Measurements from ENCODE around the gene SHCBP1L. TPM values are rescaled to one million over a fixed set of nuclear protein-coding genes. Genes with fewer than 3 reads are reported as not detected.
A peak's percentile ranks its signal among the peaks of the same experiment; 100 is the strongest.

SHCBP1L gene
- polyA plus RNA-seq (2013, experiment 1 of 2; ENCODE audit: insufficient read length): not detected
- polyA plus RNA-seq (2013, experiment 2 of 2; ENCODE audit: insufficient read length): not detected

DNA sequence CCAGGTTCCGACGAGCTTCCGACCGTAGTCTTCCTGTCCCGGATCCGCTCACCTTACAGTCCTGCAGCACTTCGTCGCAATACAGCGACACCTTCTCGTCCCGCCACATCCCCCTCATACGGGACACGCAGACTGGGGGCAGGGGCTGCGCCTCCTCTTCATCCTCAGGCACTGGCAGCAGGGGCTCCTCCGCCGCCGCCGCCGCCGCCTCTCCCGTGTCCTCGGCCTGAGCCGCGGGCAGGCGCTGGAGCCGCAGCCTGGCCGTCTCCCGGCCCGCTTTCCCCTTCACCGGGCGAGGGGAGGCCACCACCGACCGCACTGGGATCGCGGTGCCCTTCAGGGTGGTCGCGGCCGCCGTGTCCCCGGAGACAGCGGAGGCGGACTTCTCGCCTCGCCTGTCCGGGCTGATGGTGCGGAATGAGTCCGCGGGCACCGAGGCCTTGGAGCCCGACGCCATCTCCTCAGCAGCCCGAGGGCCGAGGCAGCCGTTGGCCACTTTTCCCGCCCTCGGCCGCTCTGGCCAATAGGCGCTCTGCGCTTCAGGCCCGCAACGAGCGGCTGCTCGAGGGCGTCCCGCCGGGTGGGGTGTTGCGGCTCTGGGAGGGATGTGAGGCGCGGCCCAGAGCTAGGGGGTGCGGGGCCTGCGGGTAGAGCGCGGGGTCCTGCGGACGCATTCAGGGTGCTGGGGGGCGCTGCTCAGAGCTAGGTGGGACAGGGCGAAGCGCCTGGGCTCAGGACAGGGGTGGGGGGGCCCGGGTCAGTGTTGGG is at the start of gene SHCBP1L:
TSS of gene SHCBP1L (minus strand) at position 490 of the 768 bp plus-strand sequence. CDS start at position 457, 33 bp downstream.
- DNase-seq: no peak

DNA sequence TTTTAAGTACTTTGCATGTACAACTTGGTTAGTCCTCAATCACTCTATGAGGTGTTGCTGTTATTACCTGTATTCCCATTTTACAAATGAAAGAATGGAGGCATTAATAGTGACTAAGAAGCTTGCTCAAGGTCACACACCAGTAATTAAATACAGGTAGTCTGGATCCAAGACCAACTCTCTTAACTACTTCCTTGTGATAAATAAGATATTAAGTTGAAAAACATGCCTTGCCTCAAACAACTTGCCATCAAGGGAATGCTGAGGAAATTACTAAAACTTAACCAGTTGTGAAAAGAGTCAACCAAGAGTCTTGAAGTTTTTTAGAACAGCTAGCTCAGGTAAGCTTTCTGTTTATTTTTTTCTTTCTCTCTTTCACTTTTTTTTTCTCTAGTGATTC is 49.3 kb upstream of the SHCBP1L start:
- no peak for DNase-seq

DNA sequence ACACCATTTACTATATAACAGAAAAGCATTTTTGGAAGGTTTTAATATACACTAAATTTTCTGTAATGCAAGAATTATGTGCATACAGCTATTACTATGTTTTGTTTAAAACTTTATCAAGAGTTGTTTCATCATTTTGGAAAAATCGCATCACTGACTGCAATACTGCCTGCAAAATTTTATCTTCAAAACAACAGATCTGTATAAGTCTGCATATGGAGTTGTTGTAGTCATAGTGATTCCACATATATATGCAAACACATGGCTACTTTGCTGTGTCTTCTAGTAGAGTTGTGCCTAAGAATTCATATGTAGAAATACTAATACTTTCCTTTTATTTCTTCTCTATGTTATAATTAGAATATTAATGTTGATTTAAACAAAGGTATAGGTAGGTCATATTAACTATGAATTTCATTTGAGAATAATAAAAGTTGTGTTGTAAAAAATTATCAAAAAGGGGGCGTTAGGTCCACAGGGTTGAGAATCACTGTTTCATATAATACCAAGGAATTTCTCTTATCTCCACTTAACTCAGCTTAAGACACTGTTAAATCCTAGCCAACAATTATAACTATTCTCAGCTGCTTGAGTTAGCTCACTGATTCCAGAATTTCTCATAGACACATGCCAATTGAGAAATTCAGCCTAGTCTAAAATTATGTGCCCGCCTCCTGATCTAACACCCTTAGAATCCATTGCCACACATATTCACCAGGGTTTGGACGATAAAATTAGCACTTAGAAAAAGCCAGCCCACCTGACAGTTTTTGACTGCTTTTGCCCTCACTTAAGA is 47.4 kb upstream of the SHCBP1L start:
- no peak for DNase-seq

DNA sequence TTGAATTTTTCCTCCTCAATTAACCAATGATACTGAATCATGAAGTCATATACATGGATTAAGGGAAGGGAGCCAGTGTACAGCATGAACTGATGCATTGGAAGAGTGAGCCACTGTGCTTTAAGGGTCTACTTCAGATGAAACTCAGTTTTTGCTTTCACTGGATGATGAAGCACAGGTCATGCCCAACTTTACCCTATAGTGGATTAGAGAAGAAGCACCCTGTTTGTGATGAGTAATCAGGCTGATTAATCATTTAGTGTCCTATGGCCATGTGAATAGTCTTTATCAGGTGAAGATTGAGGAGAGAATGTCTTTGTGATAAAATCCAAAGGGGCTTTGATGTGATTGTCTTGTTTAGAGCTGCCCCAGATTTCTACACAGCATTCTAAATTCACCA is 45.5 kb upstream of the SHCBP1L start:
- DNase-seq: no peak

DNA sequence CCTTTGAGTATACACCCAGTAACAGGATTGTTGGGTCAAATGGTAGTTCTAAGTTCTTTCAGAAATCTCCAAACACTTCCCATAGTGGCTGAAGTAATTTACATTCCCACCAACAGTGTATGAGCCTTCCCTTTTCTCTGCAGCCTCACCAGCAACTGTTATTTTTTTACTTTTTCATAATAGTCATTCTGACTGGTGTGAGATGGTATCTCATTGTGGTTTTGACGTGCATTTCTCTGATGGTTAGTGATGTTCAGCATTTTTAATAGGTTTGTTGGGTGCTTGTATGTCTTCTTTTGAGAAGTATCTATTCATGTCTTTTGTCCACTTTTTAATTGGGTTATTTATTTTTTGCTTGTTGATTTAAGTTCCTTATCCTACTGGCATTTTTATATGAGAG is 43.9 kb upstream of the SHCBP1L start:
- peak; percentile 54 for DNase-seq

DNA sequence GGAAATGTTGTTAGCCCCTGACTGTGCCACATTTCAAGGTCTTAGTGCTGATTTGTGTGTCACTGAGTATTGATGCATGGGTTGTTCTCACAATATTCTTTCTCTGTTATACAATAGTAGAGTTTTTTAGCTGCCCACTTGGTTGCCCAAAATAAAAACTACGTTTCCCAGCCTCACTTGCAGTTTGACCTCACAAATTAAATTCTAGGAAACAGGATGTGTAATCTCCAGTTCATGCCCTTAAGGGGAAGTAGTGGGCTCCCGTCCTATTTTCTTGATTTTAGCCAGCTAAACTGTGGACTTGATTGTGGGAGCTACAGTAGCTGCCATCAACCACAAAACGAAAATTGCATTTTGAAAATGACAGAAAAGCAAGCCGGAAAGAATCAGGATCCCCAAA is 42.9 kb upstream of the SHCBP1L start:
- no peak for DNase-seq

DNA sequence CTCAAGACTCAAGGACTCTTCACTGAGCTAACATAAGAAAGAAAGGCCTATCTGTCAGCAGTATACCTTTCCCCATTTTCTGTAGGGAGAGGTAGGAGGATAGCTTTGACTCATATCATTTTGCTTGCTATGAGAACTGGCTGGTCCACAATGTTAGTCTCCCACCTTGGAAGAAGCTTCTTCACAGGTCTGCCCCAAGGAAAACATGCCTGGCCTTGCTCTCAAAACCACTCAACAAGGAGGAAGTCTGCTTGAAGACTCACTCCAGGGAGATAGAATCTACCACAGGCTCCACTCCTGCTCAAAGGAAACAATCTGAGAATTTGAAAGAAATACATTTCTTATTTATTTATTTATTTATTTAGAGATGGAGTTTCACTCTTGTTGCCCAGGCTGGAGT is 40.8 kb upstream of the SHCBP1L start:
- no peak for DNase-seq

DNA sequence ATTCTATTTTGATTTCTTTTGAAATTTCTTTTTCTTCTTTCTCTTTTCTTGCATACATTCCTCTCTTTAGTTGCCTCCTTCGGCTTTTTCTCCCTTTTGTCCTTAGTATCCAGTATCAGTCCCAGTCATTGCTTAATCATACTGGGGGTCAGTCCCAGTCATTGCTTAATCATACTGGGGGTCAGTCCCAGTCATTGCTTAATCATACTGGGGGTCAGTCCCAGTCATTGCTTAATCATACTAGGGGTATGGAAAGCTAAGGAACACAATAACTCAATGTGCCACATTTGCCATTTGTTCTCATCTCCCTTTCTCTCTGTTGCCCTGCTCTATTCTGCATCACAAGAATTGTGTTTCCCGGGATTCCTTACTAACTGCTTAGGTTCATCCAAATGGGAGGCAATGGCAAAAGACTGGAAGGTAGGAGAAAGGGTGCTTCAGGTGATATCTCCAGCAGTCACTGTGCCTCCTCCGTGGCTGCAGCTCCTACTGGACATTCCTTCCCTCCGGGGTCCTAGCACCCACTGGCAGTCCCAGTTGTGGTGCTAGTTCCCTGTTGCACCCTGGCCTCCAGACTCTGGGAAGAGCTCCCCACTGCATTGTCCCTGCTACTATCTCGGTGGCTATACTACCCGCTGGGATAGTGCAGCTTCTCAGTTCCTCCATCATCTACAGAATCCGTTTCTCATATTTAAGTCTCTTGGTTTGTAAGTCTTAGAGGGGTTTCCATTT is 37.6 kb upstream of the SHCBP1L start:
- peak; percentile 14 for DNase-seq

DNA sequence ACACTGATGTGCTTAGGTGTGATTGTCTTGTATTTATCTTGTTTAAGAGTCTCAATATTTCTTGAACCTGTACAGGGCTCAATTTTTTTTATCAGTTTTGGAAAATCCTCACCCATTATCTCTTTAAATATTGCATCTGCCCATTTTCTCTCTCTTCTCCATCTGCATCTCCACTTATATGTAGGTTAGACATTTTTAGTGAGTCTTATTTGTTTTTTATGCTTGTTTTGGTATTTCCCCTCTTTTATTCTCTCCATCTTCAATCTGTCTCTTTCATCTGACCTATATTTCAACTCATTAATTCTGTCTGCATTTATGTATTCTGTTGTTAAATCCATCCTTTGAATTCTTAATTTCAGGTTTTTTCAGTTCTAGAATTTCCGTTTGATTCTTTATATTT is 32.9 kb upstream of the SHCBP1L start:
- DNase-seq: no peak

DNA sequence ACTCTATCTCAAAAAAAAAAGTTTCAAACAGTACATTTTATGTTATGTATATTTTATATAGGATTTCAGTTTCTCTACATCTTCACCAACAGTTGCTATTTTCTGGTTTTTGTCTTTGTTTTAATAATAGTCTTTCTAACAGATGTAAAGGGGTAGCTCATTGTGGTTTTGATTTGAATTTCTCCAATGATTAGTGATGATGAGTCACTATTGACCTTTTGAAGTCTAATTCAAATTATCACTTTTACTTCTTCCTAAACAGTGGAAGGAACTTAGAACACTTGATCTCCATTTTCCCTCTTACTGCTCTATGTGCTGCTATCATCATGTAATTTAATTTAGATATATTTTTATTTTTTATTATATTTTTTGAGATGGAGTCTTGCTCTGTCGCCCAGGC is 31.7 kb upstream of the SHCBP1L start:
- DNase-seq: no peak

DNA sequence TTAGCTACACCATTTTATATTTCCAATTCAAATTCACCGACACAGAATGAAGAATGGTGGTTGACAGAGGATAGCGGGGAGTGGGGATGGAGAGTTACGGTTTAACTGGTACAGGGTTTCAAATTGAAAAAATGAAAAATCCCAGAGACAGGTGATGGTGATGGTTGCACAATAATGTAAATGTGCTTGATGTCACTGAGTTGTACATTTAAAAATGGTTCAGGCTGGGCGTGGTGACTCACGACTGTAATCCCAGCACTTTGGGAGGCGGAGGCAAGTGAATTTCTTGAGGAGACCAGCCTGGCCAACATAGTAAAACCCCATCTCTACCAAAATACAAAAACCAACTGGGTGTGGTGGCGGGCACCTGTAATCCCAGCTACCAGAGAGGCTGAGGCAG is 31.2 kb upstream of the SHCBP1L start:
- no peak for DNase-seq

DNA sequence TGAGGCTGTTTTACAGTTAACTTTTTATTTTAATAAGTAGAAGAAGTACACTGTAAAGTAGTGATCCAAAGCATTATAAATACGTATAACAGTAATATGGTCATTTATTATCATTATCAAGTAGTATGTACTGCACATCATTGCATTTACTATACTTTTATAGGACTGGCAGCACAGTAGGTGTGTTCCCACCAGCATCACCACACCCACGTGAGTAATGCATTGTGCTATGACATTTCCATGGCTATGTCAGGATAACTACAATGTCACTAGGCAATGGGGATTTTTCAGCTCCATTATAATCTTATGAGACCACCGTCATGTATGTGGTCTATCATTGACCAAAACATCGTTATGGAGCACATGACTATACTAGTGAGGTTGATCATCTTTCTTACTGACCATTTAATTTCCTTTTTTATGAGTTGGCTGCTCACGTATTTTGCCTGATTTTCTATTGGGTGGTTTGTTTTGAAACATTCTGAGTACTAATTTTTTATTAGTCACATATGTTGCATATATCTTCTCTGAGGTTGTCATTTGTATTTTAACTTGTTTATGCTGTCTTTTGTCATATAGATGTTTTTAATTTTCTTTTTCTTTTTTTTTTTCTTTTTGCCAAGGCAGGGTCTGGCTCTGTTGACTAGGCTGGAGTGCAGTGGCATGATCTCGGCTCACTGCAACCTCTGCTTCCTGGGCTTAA is 25.3 kb upstream of the SHCBP1L start:
- DNase-seq: peak; percentile 20

DNA sequence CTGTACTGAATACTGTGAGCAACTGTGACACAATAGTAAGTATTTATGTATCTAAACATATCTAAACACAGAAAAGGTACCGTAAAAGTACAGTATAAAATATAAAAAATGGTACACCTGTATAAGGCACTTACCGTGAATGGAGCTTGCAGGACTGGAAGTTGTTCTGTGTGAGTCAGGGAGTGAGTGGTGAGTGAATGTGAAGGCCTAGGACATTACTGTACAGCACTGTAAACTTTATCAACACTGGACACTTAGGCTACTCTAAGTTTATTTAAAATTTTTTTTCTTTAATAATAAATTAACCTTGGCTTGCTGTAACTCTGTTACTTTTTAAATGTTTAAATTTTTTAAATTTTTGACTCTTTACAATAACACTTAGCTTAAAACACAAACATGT is 24.5 kb upstream of the SHCBP1L start:
- DNase-seq: peak; percentile 11

DNA sequence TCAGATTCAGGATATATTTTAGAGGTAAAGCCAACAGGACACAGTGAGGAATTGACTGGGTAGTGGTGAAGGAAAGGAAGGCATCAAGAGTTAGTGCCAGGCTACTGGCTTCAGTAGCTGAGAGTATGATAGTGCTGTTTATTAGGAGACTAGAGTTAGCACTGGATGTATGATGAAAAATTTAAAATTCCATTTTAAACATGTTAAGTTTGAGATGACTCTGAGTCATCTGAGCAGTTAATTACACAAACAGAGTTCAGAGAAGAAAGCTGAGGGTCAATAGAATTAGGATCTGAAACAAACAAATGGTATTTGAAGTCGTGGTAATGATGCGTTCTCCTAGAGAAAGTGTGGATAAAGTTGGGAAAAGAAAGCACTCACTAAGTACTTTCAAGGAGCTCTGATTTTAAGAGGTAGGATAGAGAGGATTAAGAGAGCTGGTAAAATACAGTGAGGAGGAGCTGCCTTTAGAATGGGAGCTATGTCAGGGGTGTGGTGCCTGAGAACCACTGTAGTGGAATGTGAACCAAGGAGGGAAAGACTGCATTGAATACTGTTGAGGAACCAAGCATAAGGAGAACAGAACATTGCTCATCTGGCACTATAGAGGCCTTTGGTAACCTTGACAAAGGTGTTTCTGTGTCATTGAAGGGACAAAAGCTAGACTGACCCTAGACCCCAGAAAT is 21.7 kb upstream of the SHCBP1L start:
- DNase-seq: peak; percentile 49

DNA sequence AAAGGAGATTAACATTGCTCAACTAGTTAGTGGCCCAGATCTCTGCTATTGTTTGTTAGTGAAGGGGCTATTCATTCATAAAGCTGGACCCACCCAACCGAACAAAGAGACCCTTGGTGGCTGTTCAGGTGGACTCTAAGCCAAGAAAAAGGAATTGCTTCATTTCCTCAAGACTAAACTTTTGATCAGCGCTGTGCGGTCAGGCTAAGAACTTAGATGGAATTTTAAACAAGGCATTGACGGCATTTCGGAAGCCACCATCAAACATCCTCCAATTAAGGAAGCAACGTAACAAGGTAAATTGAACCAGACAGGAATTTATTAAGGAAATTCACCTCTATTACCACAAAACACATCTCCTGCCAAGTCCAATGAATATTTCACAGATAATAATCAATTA is 19.9 kb upstream of the SHCBP1L start:
- DNase-seq: no peak

DNA sequence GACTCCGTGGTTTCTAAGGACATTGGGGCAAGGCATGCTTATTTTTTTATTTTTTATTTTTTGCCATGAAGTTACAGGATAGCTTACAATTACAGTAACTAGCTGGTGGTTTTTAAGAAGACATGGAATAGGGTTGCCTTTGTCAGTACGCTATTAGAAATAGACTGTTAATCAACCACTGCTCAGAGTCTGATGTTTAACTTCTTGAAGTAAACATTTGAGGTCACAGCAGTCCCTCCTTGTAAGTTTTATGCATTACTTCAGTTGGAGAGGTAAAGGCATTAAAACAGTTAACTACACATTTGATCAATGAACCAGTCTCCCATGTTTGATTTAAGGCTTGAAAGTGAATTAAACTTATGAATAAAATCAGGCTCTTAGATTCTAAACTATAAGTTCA is 19.3 kb upstream of the SHCBP1L start:
- DNase-seq: no peak

DNA sequence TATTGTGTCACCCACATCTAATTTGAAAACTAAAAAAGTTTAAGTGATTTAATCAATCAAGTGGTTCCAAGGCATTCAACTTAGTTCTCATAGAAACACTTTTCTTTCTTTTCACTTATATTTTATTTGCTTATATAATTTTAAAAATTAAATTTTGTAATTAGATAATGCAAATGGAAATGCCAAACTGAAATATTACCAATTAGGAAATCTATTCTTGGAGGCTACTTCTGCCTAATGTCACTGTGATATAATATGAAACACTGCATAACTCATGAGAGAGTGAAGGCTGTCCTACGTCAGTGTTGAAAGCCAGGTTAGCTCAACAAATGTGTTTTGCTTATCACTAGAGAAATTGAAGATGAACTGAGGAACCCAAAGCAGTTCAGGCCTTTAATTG is 18.3 kb upstream of the SHCBP1L start:
- no peak for DNase-seq

DNA sequence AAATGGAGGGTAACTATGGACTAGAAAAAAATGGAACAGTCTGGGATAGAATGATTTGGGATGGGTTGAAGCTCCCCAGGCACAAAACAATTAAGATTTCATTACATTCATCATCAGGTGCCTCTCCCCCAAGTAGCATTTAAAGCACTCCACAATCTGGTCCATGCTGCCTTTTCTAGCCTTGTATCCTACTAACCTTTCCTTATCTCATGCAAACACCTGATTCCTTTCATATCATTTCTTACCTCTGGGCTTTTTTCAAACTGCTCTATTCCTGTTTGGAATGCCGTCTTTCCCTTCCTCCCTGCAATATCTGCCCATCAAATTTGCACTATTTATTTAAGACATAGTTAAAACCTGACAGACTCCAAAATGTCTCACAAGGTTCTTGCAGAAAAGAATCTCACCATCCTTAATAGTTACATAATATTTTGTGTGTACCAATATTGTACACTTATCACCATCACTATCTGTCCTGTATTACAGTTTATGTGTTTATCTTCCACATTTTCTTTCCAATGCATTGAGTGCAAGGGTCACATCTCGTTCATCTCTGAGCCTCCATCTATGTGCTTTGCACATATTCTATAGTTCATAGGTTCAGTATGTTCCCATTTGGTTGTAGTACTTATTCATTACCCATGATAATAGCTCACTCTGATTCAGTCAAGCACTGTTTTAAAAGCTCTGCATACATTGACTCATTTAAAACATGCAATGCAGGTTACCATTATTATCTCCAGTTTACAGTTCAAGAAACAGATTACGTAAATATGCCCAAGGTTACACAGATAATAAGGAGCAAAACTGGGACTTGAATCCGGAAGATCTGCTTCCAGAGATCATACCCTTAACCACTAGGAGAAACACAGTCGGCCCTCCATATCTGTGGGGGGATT is 16.1 kb upstream of the SHCBP1L start:
- no peak for DNase-seq

DNA sequence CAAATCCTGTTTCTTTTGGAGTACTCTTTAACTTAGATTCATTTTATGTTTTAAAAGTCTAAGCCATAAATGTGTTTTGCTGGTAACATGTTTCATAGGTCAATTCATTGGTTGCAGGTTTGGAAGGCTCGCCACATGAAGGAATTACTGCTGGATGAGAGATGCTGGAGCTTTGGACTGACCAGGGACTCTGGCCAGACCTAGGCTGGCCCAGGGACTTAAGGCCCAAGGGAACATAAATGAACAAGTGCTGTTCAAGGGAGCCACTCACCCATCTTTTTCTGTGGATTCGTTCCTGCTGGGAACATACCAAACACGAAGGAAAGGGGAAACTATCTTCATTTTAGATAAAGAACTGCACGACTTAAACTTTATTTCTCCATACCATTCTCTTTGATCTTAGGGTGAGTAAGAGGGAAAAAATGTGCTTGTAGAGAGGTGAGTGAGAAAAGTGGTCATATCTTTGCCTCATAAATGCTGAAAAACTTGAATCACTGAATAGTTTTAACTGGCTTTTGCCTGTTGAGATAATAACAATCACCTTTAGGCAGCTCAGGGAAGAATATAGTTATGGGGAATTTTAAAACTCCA is 15.3 kb upstream of the SHCBP1L start:
- DNase-seq: no peak

DNA sequence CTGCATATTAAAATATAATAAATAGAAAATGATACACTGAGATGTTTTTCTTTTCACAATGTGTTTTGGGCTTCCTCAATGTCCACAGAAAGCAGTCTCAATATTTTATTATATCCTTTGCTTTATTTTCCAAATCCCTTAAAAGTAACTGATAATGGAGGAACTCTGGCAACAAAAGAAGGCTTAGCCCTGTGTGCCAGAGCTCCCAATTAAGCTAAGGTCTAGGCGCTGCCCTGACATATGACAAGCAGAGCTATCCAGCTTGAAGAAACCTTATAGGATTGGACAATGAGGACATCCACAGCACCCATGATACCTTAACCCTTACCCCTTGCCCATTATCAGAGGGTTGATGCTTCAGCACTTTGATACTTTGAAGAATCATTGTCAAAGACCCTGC is 12.9 kb upstream of the SHCBP1L start:
- no peak for DNase-seq
